ENCODE measurements around the gene CYP11A1.
"Not testable (repeated sequence)": the region's sequence is repeated elsewhere in the genome, so short reads cannot be mapped to it uniquely, and the experiment has no call there.

CYP11A1 gene

GRCh38 chr15:74374648-74375302, 7.3 kb upstream of the CYP11A1 start:
- no peak for DNase-seq

- peak; percentile 91 for DNase-seq
Observed at GRCh38 chr15:74373731-74374647, 6.5 kb upstream of the CYP11A1 start.

GRCh38 chr15:74373056-74373650, 5.7 kb upstream of the CYP11A1 start:
- DNase-seq, result no peak

GRCh38 chr15:74370471-74370870, 3.0 kb upstream of the CYP11A1 start:
- no peak for DNase-seq

GRCh38 chr15:74369756-74370155, 2.3 kb upstream of the CYP11A1 start:
- no peak for DNase-seq

- no peak for DNase-seq
Observed at GRCh38 chr15:74369084-74369745, 1.8 kb upstream of the CYP11A1 start.

- DNase-seq, result no peak
Observed at GRCh38 chr15:74368121-74368520, 675 bp upstream of the CYP11A1 start.

GRCh38 chr15:74365598-74366445, 1.6 kb downstream of the CYP11A1 start:
- peak; percentile 82 for DNase-seq

- no peak for DNase-seq
Observed at GRCh38 chr15:74364936-74365597, 2.4 kb downstream of the CYP11A1 start.

- no peak for DNase-seq
Observed at GRCh38 chr15:74362482-74362881, 5.0 kb downstream of the CYP11A1 start.

- DNase-seq, result not testable (repeated sequence)
Observed at GRCh38 chr15:74360855-74361254, 6.6 kb downstream of the CYP11A1 start.

GRCh38 chr15:74359376-74359775, 8.1 kb downstream of the CYP11A1 start:
- not testable (repeated sequence) for DNase-seq

- not testable (repeated sequence) for DNase-seq
Observed at GRCh38 chr15:74357514-74357913, 9.9 kb downstream of the CYP11A1 start.

GRCh38 chr15:74356050-74356449, 11.4 kb downstream of the CYP11A1 start:
- DNase-seq, result not testable (repeated sequence)

GRCh38 chr15:74353992-74354391, 13.5 kb downstream of the CYP11A1 start:
- DNase-seq, result not testable (repeated sequence)

GRCh38 chr15:74352393-74352910, 15.0 kb downstream of the CYP11A1 start:
- no peak for DNase-seq

GRCh38 chr15:74351670-74352069, 15.8 kb downstream of the CYP11A1 start:
- no peak for DNase-seq

- DNase-seq, result no peak
Observed at GRCh38 chr15:74350295-74351275, 16.9 kb downstream of the CYP11A1 start.

GRCh38 chr15:74349241-74349778, 18.1 kb downstream of the CYP11A1 start:
- DNase-seq, result no peak

All from right kidney (tissue), 1 donor.